Duodenal mucosa (tissue), 2 donors: Measurements from ENCODE around the gene MOG.
"Not testable (repeated sequence)": the region's sequence is repeated elsewhere in the genome, so short reads cannot be mapped to it uniquely, and the experiment has no call there.

Source experiments
- H3K27ac ChIP-seq: one replicate; pipeline ENCODE4 v1.7.0; 2013; ENCODE audit warnings: low read depth, low read length
- H3K27me3 ChIP-seq, 2 donors: one replicate each; pipeline ENCODE4 v1.7.0; 2013; ENCODE audit warnings: low read length in 2 of 2, control low read depth in 1 of 2; ENCODE audit not compliant: insufficient read depth in 2 of 2, control insufficient read depth in 1 of 2
- H3K36me3 ChIP-seq, 2 donors: one replicate each; pipeline ENCODE4 v1.7.0; 2013; ENCODE audit warnings: low read length in 2 of 2, control low read depth in 1 of 2; ENCODE audit not compliant: insufficient read depth in 2 of 2, control insufficient read depth in 1 of 2
- H3K4me1 ChIP-seq, 2 donors: one replicate each; pipeline ENCODE4 v1.7.0; 2013; ENCODE audit warnings: low read length in 2 of 2, control low read depth in 1 of 2; ENCODE audit not compliant: insufficient read depth in 2 of 2, control insufficient read depth in 1 of 2
- H3K4me3 ChIP-seq, 2 donors: one replicate each; pipeline ENCODE4 v1.7.0; 2013; ENCODE audit warnings: low read length in 2 of 2, low read depth in 1 of 2
- H3K9ac ChIP-seq, 2 donors: one replicate each; pipeline ENCODE4 v1.7.0; 2013; ENCODE audit warnings: low read length in 2 of 2, low read depth in 1 of 2
- H3K9me3 ChIP-seq, 2 donors: one replicate each; pipeline ENCODE4 v1.7.0; 2013; ENCODE audit warnings: low read length in 2 of 2, control low read depth in 1 of 2; ENCODE audit not compliant: control insufficient read depth in 1 of 2

MOG gene

DNA sequence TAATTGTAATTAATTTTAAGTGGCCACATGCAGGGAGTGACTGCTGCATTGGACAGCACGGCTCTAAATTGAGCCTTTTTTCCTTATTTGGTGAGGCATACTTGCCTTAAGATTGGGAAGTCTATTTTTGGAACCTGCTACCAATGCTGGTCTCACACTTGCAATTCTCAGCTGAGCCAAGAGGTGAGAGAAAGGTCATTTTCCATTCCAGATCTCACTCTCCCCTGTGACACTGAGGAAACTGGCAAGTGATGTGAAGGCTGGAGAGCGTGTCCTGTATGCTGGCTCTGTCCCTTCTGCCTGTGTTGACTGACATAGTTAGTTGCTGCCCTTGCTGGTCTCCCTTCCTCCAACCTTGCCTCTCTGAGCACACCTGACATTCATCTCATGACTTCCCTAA is 735 bp upstream of the MOG start:
- no peak overlapping the region for H3K9ac ChIP-seq
- no peaks in the 10 kb centered on the region for H3K9me3 ChIP-seq
- peaks cover 7 to 8% of the 10 kb centered on the region in 2 donors for H3K27me3 ChIP-seq
- no peak overlapping the region for H3K4me3 ChIP-seq
- no peak overlapping the region for H3K27ac ChIP-seq
- H3K36me3 ChIP-seq: no peaks in the 10 kb centered on the region
- H3K4me1 ChIP-seq: no peaks in the 10 kb centered on the region

GRCh38 chr6:29661071-29661470 is 4.2 kb downstream of the MOG start:
- no peaks in the 10 kb centered on the region for H3K36me3 ChIP-seq

GRCh38 chr6:29661502-29662141 is 4.7 kb downstream of the MOG start:
- not testable (repeated sequence) for H3K4me3 ChIP-seq, H3K9me3 ChIP-seq, H3K9ac ChIP-seq, H3K27ac ChIP-seq, H3K27me3 ChIP-seq, H3K36me3 ChIP-seq, H3K4me1 ChIP-seq

More at GRCh38 chr6:29661071-29661470, 4.2 kb downstream of the MOG start:
- Histone ChIP-seq H3K4me1 (no peaks in the 10 kb centered on the region), H3K27ac (no peak overlapping the region), H3K4me3 (no peak overlapping the region), H3K9me3 (no peaks in the 10 kb centered on the region), H3K9ac (no peak overlapping the region), H3K27me3 (peaks cover 0 to 8% of the 10 kb centered on the region in 2 donors)

DNA sequence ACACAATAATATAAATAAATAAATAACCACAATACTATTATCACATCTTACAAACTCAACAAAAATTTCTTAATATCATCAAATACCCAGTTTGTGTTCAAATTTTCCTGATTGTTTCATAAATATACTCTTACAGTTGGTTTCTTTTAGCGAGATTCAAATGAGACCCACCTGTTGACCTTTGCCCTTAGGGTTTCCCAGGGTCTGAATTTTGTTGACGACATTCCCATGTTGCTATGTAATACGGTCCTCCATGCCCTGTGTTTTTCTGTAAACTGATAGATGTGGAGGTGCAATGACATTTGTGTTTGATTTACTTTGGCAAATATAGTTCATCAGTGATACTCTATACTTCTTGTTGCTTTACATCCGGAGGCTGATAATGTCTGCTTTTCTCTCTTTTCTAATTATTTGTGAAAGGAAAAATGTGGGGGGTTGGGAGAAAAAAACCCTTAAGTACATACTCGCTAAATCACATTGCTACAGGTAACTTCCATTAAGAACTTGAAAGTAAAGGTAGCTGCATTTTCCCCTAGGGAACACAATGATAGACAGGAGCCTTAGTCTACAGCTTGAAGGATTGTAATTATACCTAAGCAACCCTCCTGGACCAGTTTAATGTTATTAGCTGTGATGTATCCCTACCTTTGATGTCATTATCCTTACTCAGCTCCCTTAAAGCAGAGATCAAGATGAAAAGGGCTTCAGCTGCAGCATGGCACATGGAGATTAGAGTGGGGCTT is 6.6 kb downstream of the MOG start:
- no peak overlapping the region for H3K4me3 ChIP-seq
- H3K9ac ChIP-seq: no peak overlapping the region
- no peaks in the 10 kb centered on the region for H3K9me3 ChIP-seq
- H3K27me3 ChIP-seq: peaks cover 0 to 2% of the 10 kb centered on the region in 2 donors
- H3K4me1 ChIP-seq: no peaks in the 10 kb centered on the region
- no peak overlapping the region for H3K27ac ChIP-seq
- no peaks in the 10 kb centered on the region for H3K36me3 ChIP-seq

- H3K9me3 ChIP-seq: no peaks in the 10 kb centered on the region
- no peaks in the 10 kb centered on the region for H3K36me3 ChIP-seq
- H3K4me3 ChIP-seq: no peak overlapping the region
- H3K27me3 ChIP-seq: peaks cover 1 to 4% of the 10 kb centered on the region in 2 donors
- no peak overlapping the region for H3K9ac ChIP-seq
- H3K27ac ChIP-seq: no peak overlapping the region
- H3K4me1 ChIP-seq: no peaks in the 10 kb centered on the region
Observed at GRCh38 chr6:29665942-29666825, 9.3 kb downstream of the MOG start.

DNA sequence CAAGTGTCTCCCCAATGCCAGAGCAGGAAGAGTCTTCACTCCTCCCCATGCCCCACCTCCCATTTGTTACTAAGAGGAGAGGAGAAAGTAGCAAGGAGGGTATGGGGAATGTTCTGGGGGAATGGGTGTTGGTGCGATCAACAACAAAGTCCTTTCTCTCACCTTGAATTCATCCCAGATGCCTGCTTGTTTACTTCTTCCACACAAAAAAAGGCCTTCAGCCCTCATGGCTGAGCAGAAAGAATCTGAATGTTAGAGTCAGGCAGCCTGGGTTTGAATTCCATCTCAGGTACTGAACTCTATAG is 9.9 kb downstream of the MOG start:
- Histone ChIP-seq H3K4me1 (no peaks in the 10 kb centered on the region), H3K27ac (no peak overlapping the region), H3K9ac (no peak overlapping the region), H3K9me3 (no peaks in the 10 kb centered on the region), H3K27me3 (peaks cover 4% of the 10 kb centered on the region in 2 donors), H3K4me3 (no peak overlapping the region), H3K36me3 (no peaks in the 10 kb centered on the region)

- Histone ChIP-seq H3K4me1 (no peaks in the 10 kb centered on the region), H3K9ac (no peak overlapping the region), H3K27me3 (peaks cover 4% of the 10 kb centered on the region in 2 donors), H3K4me3 (no peak overlapping the region), H3K36me3 (no peaks in the 10 kb centered on the region), H3K27ac (no peak overlapping the region), H3K9me3 (no peaks in the 10 kb centered on the region)
Observed at GRCh38 chr6:29667158-29667557, 10.3 kb downstream of the MOG start.

DNA sequence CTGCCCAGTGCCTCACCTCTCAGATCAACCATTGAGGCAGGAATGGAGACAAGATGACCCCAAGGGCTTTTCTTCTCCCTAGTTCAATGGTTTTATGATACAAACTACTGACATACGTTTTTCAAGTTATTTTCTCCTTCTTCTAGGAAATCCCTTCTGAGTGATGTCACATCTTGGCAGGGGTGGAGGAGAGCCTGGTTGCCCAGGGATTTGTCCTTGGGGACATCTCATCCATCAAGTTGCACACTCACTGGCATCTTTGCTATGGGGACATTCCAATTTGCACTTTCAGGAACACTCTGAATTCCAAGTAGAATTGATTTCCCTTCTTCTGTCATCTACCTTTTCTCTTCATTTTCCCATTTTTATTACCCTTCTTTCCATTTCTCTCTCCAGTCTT is 14.1 kb downstream of the MOG start:
- H3K36me3 ChIP-seq: no peaks in the 10 kb centered on the region
- no peak overlapping the region for H3K9ac ChIP-seq
- H3K4me1 ChIP-seq: no peaks in the 10 kb centered on the region
- no peaks in the 10 kb centered on the region for H3K9me3 ChIP-seq
- peaks cover 4% of the 10 kb centered on the region in 2 donors for H3K27me3 ChIP-seq
- H3K4me3 ChIP-seq: no peak overlapping the region
- no peak overlapping the region for H3K27ac ChIP-seq

GRCh38 chr6:29672116-29672515 is 15.2 kb downstream of the MOG start:
- H3K9me3 ChIP-seq, H3K27me3 ChIP-seq, H3K27ac ChIP-seq, H3K36me3 ChIP-seq, H3K4me1 ChIP-seq, H3K9ac ChIP-seq, H3K4me3 ChIP-seq: not testable (repeated sequence)

DNA sequence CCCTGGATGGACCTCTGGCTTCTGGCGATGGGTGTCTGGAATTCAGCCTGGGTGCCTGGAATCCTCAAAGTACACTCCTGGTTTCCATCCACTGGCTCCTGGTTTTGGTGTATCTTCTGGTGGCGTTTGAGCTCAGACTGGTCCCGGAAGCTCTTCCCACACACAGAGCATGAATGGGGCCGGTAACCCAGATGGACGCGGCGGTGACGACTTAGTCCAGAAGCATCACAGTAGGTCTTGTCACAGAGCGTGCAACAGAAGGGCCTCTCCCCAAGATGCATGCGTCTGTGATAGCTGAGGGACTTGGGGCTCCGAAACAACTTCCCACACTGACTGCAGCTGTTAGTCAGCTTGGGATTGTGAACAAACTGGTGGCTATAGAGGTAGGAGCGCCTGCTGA is 16.3 kb downstream of the MOG start:
- no peak overlapping the region for H3K27ac ChIP-seq
- no peak overlapping the region for H3K9ac ChIP-seq
- peaks cover 4% of the 10 kb centered on the region in 2 donors for H3K27me3 ChIP-seq
- H3K4me1 ChIP-seq: no peaks in the 10 kb centered on the region
- H3K4me3 ChIP-seq: no peak overlapping the region
- H3K9me3 ChIP-seq: no peaks in the 10 kb centered on the region
- no peaks in the 10 kb centered on the region for H3K36me3 ChIP-seq
